Karpas-422 (cell line): ENCODE data around the gene ACP7. TPM values are rescaled to one million over a fixed set of nuclear protein-coding genes. Genes with fewer than 3 reads are reported as not detected.

Experiments
- DNase-seq: peaks from one replicate; pipeline ENCODE4 v3.0.0-alpha.2; 2015
- H2AFZ ChIP-seq: fragments of 200-600 bp; sonication (generic); 2 replicates; pipeline ENCODE4 v1.6.1; 2014; ENCODE audit warnings: antibody characterized with exemption, low read length, mixed read lengths
- H3K27ac ChIP-seq: fragments of 200-600 bp; sonication (generic); 2 replicates; pipeline ENCODE4 v1.5.1; 2014; ENCODE audit warnings: mild to moderate bottlenecking, low read length, moderate library complexity
- H3K27me3 ChIP-seq: fragments of 200-600 bp; sonication (generic); 2 replicates; pipeline ENCODE4 v1.6.1; 2014; ENCODE audit warnings: low read length, mixed read lengths
- H3K36me3 ChIP-seq: fragments of 200-600 bp; sonication (generic); 2 replicates; pipeline ENCODE4 v1.6.1; 2014; ENCODE audit warnings: low read length, mixed read lengths; ENCODE audit not compliant: insufficient read depth
- H3K4me1 ChIP-seq: fragments of 200-600 bp; sonication (generic); 2 replicates; pipeline ENCODE4 v1.6.1; 2014; ENCODE audit warnings: mild to moderate bottlenecking, low read length, mixed read lengths
- H3K4me2 ChIP-seq: fragments of 200-600 bp; sonication (generic); 2 replicates; pipeline ENCODE4 v1.6.1; 2014; ENCODE audit warnings: low read length, low read depth, mild to moderate bottlenecking; ENCODE audit not compliant: poor library complexity, severe bottlenecking
- H3K4me3 ChIP-seq: fragments of 200-600 bp; sonication (generic); 2 replicates; pipeline ENCODE4 v1.5.1; 2014; ENCODE audit warnings: mild to moderate bottlenecking, antibody characterized with exemption, low read length, mixed read lengths
- H3K79me2 ChIP-seq: fragments of 200-600 bp; sonication (generic); 2 replicates; pipeline ENCODE4 v1.6.1; 2014; ENCODE audit warnings: mild to moderate bottlenecking, low read length, mixed read lengths
- H3K9ac ChIP-seq: fragments of 200-600 bp; sonication (generic); 2 replicates; pipeline ENCODE4 v1.6.0; 2014; ENCODE audit warnings: low read length
- H3K9me2 ChIP-seq: fragments of 200-600 bp; sonication (generic), shearing (Covaris generic); replicated peaks from 2 replicates; pipeline ENCODE4 v1.6.0; 2014; ENCODE audit warnings: mild to moderate bottlenecking, low read length, moderate library complexity; ENCODE audit not compliant: insufficient read depth
- H3K9me3 ChIP-seq: fragments of 300-700, 200-600 bp; sonication (generic); 2 replicates; pipeline ENCODE4 v1.6.1; 2014; ENCODE audit warnings: low read length, mixed read lengths
- H4K20me1 ChIP-seq: fragments of 200-600 bp; sonication (generic); 2 replicates; pipeline ENCODE4 v1.6.1; 2014; ENCODE audit warnings: mild to moderate bottlenecking, antibody characterized with exemption, low read length, low read depth; ENCODE audit not compliant: insufficient read depth
- total RNA-seq: library from RNA; depleted of rRNA; stranded (reverse); fragments of >200 nt; shearing (Covaris generic); gene quantifications from 2 replicates; pipeline ENCODE4 v1.2.3, GENCODE V29; 2014; ENCODE audit warnings: low replicate concordance

The ACP7 gene
- total RNA-seq, 1 experiment from 2014 or later: not detected

DNA sequence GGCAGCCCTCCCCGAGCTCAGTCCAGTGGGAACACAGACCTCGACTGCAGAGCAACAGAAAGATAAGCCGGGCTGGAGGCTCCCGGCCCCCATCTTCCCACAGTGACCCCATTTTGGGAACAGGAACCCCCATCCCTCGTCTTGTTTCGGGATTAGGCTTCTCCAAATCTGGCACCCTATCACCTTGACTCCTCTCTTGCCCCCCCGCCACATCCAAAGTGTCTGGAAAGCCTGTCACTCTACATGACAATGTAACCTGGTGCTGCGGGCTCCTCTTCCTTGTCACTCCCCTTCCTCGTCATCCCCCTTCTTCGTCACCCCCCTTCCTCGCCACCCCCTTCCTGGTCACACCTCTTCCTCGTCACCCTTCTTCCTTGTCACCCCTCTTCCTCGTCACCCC is 51.5 kb downstream of the ACP7 start:
- no peak overlapping the region for H2AFZ ChIP-seq
- H3K27ac ChIP-seq: no peak overlapping the region
- H3K4me2 ChIP-seq: no peak overlapping the region
- H3K9me2 ChIP-seq: no peaks in the 10 kb centered on the region
- H3K4me1 ChIP-seq: peaks cover 6% of the 10 kb centered on the region
- no peaks in the 10 kb centered on the region for H3K36me3 ChIP-seq
- no peak overlapping the region for H3K4me3 ChIP-seq
- no peaks in the 10 kb centered on the region for H3K27me3 ChIP-seq
- H3K79me2 ChIP-seq: no peaks in the 10 kb centered on the region
- no peak for DNase-seq
- H3K9ac ChIP-seq: no peak overlapping the region
- H3K9me3 ChIP-seq: no peaks in the 10 kb centered on the region
- peaks cover 30% of the 10 kb centered on the region; the same call in 1 of the 2 replicates for H4K20me1 ChIP-seq

DNA sequence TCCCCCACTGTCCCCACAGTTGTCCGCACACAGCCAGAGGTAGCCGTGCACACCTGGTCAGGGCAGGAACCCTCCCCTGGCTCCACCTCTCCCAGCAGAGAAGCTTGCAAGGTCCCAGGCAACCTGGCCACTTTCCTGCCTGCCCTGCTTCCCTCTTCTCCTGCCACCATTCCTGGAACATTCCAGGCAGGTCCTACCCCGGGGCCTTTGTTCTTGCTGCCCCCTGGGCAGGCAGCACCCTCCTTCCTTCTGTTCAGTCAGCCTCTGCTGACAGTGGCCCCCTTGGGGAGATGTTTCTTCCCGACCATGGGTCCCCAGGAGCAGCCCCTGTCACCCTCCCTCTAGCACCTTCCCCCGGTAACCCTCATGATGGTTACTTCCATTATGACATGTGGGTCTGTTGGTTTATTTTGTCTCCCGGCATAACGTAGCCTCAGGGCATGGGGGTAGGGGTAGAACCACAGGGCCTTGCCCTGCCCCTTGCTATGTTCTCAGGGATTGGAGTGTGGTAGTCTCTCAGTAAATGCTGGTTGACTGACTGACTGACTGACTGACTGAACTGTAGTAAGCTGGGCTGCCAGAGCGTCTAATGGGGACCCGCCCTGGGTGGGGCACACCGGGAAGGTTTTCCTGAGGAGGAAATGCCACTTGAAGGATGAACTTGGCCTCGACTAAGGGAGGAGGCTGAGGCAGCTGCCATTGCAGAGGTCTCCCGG is 52.2 kb downstream of the ACP7 start:
- Histone ChIP-seq H4K20me1 (peaks cover 29% of the 10 kb centered on the region; the same call in 1 of the 2 replicates), H3K27ac (no peak overlapping the region), H3K36me3 (no peaks in the 10 kb centered on the region), H3K9ac (no peak overlapping the region), H3K4me2 (no peak overlapping the region), H3K9me3 (no peaks in the 10 kb centered on the region), H2AFZ (no peak overlapping the region), H3K4me3 (no peak overlapping the region), H3K4me1 (peaks cover 2% of the 10 kb centered on the region), H3K79me2 (no peaks in the 10 kb centered on the region), H3K27me3 (no peaks in the 10 kb centered on the region), H3K9me2 (no peaks in the 10 kb centered on the region)
- DNase-seq: no peak

DNA sequence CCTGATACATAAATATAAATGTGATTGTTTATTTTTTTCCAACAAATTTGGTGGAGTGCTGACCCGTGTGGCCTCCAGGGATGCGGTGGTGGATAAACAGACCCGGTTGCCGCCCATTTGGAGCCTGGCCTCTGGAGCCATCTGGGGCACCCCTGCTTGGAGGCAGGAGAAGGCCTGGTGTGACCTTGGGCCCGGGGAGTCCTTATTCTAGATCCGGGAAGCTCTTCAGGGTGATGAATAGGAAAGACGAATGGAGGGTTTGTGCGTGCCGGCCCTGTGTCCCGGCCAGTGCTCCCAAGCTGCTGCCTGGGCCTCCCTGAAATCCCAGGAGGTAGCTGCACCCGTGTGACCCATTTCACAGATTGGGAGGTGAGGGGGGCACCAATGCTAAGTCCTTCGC is 53.0 kb downstream of the ACP7 start:
- DNase-seq: no peak
- no peak overlapping the region for H3K4me3 ChIP-seq
- no peaks in the 10 kb centered on the region for H3K9me3 ChIP-seq
- no peak overlapping the region for H3K27ac ChIP-seq
- H3K9ac ChIP-seq: no peak overlapping the region
- no peak overlapping the region for H2AFZ ChIP-seq
- H3K36me3 ChIP-seq: no peaks in the 10 kb centered on the region
- H3K9me2 ChIP-seq: no peaks in the 10 kb centered on the region
- H3K27me3 ChIP-seq: no peaks in the 10 kb centered on the region
- no peaks in the 10 kb centered on the region for H3K79me2 ChIP-seq
- H3K4me1 ChIP-seq: no peaks in the 10 kb centered on the region
- no peak overlapping the region for H3K4me2 ChIP-seq
- H4K20me1 ChIP-seq: peaks cover 25% of the 10 kb centered on the region; the same call in 1 of the 2 replicates

DNA sequence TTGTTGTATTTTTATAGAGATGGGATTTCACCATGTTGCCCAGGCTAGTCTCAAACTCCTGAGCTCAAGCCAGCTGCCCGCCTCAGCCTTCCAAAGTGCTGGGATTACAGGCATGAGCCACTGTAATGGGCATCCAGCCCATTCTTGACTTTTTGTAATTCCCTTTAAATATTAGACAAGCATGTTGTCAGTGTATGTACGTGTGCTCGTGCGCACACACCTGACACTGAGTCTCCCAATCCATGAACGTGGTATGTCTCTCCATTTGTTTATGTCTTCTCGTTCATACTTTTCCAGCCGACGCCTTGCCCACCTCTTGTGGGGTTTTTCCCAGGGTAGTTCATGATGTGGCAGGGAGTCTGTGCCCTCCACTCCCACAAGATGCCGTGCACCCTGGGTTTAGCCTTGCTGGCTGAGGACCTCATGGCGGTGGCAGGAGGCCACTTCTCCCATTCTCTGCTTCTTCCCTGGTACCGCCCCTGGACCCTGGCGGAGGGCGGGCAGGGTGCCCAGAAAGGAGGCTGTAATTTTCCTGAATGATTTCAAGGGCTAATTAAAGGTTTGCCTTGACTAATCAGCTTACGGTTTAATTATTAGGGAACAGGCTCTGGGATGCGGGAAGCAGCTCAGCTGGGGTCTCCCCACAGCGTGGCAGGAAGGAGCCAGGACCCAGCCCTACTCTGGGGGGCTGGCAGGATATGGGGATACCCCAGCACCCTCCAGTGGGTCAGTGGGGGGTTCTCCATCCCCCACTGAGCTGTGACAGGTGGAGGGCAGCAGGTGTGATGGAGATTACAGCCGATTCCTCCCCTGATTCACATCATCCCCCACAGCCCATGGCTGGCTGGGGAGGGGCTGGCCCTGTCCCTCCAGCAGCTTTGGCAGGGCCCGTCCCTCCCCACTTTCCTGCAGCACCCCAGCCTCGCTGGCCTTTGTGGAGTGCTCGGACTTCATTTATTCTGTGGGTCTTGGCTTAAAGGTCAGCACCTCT is 54.3 kb downstream of the ACP7 start:
- Histone ChIP-seq H3K9me2 (no peaks in the 10 kb centered on the region), H3K4me3 (no peak overlapping the region), H3K9ac (no peak overlapping the region), H3K79me2 (no peaks in the 10 kb centered on the region), H3K27me3 (no peaks in the 10 kb centered on the region), H3K4me1 (no peaks in the 10 kb centered on the region), H2AFZ (no peak overlapping the region), H4K20me1 (peaks cover 24% of the 10 kb centered on the region; the same call in 1 of the 2 replicates), H3K27ac (no peak overlapping the region), H3K9me3 (no peaks in the 10 kb centered on the region), H3K4me2 (no peak overlapping the region), H3K36me3 (no peaks in the 10 kb centered on the region)
- no peak for DNase-seq

DNA sequence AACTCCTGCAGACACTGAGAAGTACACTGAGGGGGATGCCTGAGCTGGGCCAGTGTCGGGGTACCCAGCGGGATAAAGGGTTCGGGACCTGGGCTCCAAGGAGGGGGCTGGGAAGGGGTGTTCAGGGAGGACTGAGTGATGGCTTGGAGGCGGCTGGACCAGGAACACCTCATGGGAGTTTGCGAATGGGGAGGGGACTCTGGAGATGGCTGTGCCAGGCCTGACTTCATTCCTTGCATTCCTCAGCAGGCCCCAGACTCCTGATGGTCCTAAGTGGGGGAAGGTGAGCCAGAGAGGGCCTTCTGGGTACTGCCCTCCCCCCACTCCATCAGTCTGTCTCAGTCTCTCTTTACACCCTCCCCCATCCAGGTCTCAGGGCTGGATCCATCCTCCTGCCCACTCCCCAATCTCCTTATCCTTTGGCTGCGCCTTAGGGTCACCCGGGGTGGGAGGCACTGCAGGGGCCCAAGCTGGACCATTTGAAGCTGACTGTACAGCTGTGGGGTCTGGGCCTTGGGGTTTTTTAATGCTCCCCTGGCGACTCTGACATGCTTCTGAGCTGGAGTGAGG is 55.2 kb downstream of the ACP7 start:
- Histone ChIP-seq H4K20me1 (peaks cover 25% of the 10 kb centered on the region; the same call in 1 of the 2 replicates), H3K79me2 (no peaks in the 10 kb centered on the region)
- DNase-seq: no peak

DNA sequence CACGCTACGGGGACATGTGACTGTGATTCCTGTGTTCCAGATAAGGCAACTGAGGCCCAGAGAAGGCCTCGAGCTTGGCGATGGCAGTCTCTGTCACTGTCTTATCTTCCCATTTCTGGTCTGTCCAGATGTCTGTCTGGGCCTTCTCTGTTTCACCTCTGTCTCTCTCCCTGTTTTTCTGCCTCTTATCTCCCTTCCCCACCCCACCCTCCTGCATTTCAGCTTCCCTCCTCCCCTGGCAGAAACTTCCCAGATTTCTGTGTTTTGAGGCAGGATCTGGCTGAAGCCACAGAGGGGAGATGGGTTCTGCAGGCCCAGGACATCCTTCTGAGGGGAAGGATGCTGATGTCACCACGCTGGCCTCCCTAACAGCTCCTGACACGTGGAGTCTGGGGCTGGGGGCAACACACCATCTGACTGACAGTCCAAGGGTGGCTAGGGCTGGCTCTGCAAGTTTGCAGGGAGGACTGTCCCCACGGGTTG is 55.8 kb downstream of the ACP7 start:
- Histone ChIP-seq H3K9me3 (no peaks in the 10 kb centered on the region), H2AFZ (no peak overlapping the region), H3K27me3 (no peaks in the 10 kb centered on the region), H3K9ac (no peak overlapping the region), H3K9me2 (no peaks in the 10 kb centered on the region), H4K20me1 (peaks cover 28% of the 10 kb centered on the region; the same call in 1 of the 2 replicates), H3K36me3 (no peaks in the 10 kb centered on the region), H3K4me1 (no peaks in the 10 kb centered on the region), H3K4me2 (no peak overlapping the region), H3K27ac (no peak overlapping the region), H3K79me2 (no peaks in the 10 kb centered on the region), H3K4me3 (no peak overlapping the region)
- no peak for DNase-seq

More for the DNA sequence above, 55.2 kb downstream of the ACP7 start:
- H3K4me1 ChIP-seq: no peaks in the 10 kb centered on the region
- H3K4me2 ChIP-seq: no peak overlapping the region
- H3K9me2 ChIP-seq: no peaks in the 10 kb centered on the region
- no peak overlapping the region for H3K9ac ChIP-seq
- H2AFZ ChIP-seq: no peak overlapping the region
- no peaks in the 10 kb centered on the region for H3K36me3 ChIP-seq
- H3K9me3 ChIP-seq: no peaks in the 10 kb centered on the region
- H3K27me3 ChIP-seq: no peaks in the 10 kb centered on the region
- H3K27ac ChIP-seq: no peak overlapping the region
- no peak overlapping the region for H3K4me3 ChIP-seq

DNA sequence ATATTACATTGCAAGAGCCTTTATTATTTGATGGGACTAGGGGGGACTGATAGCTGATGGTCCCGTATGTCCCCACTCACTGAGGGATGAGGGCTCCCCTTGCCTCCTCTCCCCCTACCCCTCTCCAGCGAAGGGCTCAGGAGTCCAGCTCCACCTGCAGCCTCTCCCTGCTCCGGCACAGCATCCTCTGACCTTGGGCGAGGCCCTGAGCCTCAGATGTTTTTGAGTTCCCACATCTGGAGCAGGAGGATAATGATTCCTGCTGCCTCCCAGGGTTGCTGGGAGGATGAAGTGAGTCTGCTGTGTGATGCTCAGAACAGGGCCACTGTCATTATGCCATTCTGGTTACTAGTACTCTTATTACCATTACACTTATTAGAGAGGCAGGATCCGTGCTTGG is 56.4 kb downstream of the ACP7 start:
- Histone ChIP-seq H3K27ac (no peak overlapping the region), H4K20me1 (peaks cover 28% of the 10 kb centered on the region; the same call in 1 of the 2 replicates), H3K9me2 (no peaks in the 10 kb centered on the region), H3K27me3 (no peaks in the 10 kb centered on the region), H3K79me2 (no peaks in the 10 kb centered on the region), H3K9me3 (no peaks in the 10 kb centered on the region), H3K4me2 (no peak overlapping the region), H2AFZ (no peak overlapping the region), H3K4me1 (no peaks in the 10 kb centered on the region), H3K9ac (no peak overlapping the region), H3K36me3 (no peaks in the 10 kb centered on the region), H3K4me3 (no peak overlapping the region)
- no peak for DNase-seq

DNA sequence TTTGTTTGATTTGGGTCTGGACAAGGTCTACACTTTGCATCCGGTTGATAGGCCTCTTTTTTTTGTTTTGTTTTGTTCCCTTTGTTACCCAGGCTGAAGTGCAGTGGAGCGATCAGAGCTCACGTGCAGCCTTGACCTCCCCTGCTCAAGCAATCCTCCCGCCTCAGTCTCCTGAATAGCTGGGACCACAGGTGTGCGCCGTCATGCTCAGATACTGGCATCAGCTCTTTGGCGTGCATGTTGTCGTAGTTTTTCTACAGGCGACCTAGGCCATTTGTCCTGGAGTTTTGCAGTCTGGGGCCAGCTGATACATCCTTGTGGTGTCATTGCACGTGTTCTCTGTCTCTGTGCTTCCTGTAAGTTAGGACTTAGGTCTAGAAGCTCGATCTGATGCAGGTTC is 57.8 kb downstream of the ACP7 start:
- no peak for DNase-seq
- Histone ChIP-seq H3K9me3 (no peaks in the 10 kb centered on the region), H3K36me3 (no peaks in the 10 kb centered on the region), H3K27ac (no peak overlapping the region), H3K9ac (no peak overlapping the region), H3K4me2 (no peak overlapping the region), H3K9me2 (no peaks in the 10 kb centered on the region), H3K27me3 (no peaks in the 10 kb centered on the region), H3K4me1 (no peaks in the 10 kb centered on the region), H3K4me3 (no peak overlapping the region), H2AFZ (no peak overlapping the region), H3K79me2 (no peaks in the 10 kb centered on the region; the same call in 1 of the 2 replicates), H4K20me1 (peaks cover 27% of the 10 kb centered on the region; the same call in 1 of the 2 replicates)
